Forelimb muscle (tissue), 1 donor: ENCODE results near the gene SSU72. TPM values are rescaled to one million over a fixed set of nuclear protein-coding genes. Genes with fewer than 3 reads are reported as not detected.

Experiments used
- DNase-seq: peaks from one replicate; pipeline ENCODE4 v3.0.0-alpha.2; 2013; ENCODE audit warnings: low read depth
- polyA plus RNA-seq: library from polyadenylated mRNA; unstranded; fragments of 120-200 nt; gene quantifications from one replicate; pipeline ENCODE4 v1.2.1, GENCODE V29; 2013; ENCODE audit not compliant: insufficient read length

The SSU72 gene
- polyA plus RNA-seq, 1 donor, result 95.9 TPM

- no peak for DNase-seq
Observed at GRCh38 chr1:1610796-1611195, 36.1 kb upstream of the SSU72 start.

DNA sequence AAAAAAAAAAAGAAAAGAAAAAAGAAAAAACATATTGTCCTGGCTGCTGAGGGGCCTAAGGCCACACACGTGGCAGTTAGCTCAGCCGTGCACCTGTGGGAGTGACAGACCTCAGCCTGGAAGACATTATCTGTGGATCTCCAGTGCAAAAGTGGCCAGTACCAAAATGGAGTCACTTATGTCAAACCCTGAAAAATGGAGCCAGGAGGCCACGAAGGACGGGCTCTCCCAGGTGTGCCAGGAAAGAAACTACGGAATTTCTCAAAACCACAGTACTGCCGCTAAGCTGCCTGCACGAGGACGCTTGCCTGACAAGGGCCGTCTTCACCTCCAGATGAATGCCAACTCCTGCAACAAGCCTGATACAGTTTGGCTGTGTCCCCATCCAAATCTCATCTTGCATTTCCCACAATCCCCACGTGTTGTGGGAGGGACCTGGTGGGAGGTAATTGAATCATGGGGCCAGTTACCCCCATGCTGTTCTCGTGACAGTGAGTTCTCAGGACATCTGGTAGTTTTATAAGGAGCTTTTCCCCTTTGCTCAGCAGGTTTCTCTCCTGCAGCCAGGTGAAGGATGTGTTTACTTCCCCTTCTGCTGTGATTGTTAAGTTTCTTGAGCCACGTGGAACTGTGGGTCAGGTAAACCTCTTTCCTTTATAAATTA lies 35.3 kb upstream of the SSU72 start:
- no peak for DNase-seq

DNA sequence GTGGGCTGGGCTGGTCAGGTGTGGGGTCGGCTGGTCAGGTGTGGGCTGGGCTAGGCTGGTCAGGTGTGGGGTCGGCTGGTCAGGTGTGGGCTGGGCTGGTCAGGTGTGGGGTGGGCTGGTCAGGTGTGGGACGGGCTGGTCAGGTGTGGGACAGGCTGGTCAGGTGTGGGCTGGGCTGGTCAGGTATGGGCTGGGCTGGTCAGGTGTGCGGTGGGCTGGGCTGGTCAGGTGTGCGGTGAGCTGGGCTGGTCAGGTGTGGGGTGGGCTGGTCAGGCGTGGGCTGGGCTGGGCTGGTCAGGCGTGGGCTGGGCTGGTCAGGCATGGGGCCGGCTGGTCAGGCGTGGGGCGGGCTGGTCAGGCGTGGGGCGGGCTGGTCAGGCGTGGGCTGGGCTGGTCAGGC lies 31.6 kb upstream of the SSU72 start:
- no peak for DNase-seq

DNA sequence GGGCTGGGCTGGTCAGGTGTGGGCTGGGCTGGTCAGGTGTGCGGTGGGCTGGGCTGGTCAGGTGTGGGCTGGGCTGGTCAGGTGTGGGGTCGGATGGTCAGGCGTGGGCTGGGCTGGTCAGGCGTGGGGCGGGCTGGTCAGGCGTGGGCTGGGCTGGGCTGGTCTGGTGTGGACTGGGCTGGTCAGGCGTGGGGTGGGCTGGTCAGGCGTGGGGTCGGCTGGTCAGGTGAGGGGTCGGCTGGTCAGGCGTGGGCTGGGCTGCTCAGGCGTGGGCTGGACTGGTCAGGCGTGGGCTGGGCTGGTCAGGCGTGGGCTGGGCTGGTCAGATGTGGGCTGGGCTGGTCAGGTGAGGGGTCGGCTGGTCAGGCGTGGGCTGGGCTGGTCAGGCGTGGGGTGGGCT lies 31.1 kb upstream of the SSU72 start:
- DNase-seq, result no peak

DNA sequence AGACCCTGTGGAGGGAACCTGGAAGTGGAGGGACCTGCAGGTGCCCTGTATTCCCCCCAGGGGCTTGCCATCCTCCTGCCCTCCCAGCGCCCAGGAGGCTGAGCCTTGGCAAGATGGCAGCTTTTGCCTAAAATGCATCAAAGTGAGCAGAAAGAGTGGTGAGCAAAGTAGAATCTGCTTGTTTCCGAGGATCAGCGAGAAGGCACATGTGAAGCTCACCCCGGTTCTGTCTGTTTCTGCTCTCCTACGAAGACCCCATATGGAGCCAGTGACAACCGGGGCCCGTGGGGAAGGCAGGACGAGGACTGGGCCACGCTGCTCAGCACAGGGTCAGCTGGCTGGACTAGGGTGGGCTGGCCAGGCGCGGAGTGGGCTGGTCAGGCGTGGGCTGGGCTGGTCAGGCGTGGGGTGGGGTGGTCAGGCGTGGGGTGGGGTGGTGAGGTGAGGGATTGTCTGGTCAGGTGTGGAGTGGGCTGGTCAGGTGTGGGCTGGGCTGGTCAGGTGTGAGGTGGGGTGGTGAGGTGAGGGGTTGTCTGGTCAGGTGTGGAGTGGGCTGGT lies 30.4 kb upstream of the SSU72 start:
- no peak for DNase-seq

- no peak for DNase-seq
Observed at GRCh38 chr1:1604374-1605033, 29.8 kb upstream of the SSU72 start.

- no peak for DNase-seq
Observed at GRCh38 chr1:1603671-1604373, 29.2 kb upstream of the SSU72 start.

DNA sequence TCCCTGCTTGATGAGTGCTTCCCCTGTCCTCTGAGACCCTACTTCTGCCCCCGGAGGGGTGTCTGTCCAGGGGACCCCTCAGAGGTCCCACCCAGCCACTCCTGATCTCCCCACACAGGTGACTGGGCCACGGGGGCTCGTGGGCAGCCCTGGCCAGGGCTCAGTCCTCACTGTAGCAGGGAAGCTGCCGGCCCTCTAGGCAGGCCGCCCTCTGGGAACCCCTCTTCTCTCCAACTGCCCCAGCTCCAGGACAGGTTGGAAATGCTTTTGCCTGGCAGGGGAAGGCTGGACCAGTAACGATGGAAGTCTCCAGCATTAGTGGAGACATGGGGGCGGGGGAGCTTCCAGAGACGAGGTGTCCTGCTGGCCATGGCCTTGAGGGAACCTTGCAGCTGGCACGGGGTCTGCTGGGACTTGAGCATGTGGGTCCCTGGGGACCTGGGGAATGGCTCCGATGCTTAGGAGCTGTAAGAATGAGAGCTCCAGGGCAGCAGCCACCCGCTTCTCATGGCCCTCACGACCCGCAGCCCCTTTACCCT lies 28.4 kb upstream of the SSU72 start:
- no peak for DNase-seq

DNA sequence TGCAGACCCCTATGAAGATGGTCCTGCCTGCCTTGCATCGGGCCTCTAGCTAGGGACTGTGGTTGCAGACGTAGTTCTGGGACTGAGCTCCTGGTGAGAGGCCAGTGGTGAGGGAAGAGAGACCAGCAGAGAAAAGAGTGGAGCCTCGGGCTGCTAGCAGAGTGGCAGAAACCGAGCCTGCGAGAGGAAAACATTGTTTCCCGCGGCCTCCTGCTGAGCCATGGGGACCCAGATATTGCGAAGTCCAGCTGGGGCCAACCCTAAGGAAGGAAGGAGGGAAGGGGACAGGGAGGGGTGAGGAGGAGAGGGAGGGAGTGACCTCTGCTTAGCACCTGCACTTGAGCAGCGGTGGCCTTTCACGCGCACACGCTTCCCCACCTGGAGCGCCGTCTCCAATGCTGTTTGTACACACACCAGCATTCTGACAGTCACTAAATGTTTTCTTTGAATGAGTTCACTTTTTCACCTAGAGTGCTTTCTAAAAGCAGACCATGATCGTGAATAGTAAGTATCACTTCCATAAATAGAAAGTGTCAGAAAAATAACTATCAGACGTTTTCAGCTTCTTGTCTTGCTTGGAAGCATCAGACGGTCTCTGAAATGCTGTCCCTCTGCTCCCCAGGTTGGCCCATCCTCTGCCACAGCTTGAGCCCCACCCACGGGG lies 27.8 kb upstream of the SSU72 start:
- no peak for DNase-seq

GRCh38 chr1:1601564-1602303 lies 27.1 kb upstream of the SSU72 start:
- no peak for DNase-seq

DNA sequence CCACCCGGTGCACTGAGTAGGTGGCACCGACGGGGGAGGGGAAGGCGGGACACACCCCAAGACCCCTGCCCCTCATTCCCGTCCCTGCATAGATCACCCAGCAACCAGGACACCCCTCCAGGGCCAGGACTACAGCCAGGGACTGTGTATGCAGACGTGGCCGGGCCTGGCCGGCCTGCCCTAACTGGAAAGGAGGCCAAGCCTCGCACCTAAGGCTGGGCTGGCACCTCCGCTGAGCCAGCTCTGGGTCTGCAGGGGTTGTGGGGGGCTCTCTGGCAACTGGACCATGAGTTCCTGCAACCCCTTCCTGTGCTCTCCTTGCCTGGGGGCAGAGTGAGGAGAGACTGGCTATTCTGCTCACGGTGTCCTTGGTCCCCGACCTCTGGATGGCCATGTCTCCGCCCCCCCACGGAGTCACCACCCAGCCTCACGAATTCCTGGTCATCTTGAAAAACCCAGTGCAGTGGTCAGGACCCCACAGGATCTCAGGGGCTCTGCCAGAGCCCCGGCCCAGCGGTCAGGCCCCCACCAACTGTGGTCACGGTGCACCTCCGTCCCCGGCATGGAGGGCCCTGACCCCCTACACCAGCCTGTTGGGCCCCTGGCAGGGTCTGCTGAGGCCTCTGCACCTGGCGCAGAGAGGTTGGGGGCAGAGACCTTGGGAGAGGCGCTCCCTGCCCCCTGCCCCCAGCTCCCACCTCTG lies 26.3 kb upstream of the SSU72 start:
- DNase-seq, result no peak

DNA sequence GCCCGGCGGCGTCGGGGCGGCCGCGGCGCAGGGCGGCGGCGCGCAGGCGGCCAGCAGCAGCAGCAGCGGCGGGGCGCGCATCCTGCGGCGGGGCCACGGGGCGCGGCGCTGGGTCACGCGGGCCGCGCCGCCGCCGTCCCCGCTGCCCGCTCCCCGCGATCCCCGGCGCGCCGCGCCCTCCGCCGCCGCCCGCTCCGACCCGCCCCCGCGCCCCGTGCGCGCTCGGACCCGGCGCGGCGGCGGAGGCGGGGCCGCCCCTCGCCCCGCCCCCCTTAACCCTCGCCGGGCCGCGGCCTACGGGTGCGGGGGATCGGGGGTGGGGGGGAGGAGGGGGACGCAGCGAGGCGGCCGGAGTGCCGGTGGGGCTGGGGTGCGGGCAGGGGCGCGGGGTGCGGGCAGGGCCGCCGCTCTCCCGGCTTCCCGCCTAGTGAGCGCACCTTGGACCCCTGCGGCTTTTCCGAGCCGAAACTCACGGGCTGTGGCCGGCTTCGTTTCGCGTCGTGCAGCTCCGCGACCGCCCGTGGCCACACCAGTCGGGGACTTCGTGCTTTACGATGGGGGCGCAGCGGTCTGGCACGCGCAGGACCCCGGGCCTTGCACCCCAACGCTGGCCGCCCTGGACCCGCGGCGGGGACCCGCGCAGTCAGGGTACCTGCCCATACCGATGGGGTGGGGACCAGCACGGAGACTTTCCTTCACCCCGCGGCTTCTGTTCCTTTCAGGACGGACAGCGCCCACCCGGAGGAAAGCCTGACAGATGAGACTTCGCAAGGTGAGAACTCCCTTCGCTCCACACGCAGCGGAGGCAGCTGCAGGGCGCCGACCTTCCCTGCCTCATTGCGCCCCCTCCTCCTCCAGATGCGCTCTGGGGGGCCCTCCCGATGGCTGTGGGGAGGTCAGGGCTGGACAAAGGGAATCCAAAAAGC lies 25.5 kb upstream of the SSU72 start, which contains the start of gene FNDC10:
Gene FNDC10, minus strand, starts transcription at position 201 of the 926 bp plus-strand sequence. Its CDS starts 120 bp downstream, at position 81.
- DNase-seq, result no peak

- no peak for DNase-seq
Observed at GRCh38 chr1:1599030-1599934, 24.6 kb upstream of the SSU72 start.

DNA sequence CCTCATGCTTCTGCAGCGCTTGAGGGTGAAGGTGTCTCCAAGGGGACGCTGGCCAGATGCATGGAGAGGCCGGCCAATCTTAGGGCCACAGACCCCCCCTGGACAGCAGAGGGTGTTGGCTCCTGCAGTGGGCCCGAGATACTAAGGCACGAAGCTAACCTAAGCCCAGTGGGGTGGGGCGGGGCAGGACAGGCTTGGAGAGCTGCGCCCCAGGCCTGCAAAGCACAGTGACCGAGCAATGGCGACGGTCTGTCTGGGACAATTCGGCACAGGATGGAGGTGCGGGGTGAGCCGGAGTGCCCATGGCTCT lies 24.0 kb upstream of the SSU72 start:
- no peak for DNase-seq

DNA sequence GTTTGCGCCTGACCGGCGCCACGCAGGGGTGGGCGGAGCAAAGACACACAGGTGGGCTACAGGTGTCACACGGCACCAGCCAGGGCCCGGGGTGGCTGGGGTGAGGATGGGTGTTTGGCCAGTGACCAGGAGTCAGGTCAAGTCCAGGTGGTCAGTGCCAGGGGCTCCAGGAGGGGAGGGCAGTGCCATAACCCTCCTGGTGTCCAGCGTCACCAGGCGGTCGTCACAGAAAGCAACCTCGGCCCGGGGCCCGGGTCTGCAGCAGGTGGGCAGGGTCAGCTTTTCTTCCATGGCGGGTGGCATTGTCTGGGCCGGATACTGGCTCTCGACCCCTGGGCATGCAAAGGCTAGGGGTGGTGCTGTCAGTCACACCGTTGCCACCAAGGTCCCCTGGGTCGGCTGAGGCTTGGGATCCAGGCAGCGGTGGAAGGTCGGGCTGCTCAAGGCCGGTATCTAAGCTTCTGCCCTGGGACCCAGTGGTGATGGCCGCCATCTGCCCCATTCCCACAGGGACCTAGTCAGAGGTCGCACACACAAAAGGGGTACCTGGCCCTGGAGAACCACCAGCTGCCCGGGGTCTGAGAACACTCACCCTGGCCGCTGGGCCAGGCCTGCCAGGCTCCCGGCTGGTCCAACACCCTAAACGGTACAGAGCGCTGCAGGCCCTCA lies 23.5 kb upstream of the SSU72 start:
- DNase-seq, result no peak

GRCh38 chr1:1597275-1597930 lies 22.7 kb upstream of the SSU72 start:
- no peak for DNase-seq
